ENCODE data around the gene SLC25A24. TPM values are rescaled to one million over a fixed set of nuclear protein-coding genes. Genes with fewer than 3 reads are reported as not detected.
A peak's percentile ranks its signal among the peaks of the same experiment; 100 is the strongest.
"Not testable (repeated sequence)": the region's sequence is repeated elsewhere in the genome, so short reads cannot be mapped to it uniquely, and the experiment has no call there.

Gene SLC25A24
- total RNA-seq, 1 donor from 2014 or later = 34.3 TPM

GRCh38 chr1:108142773-108143394, 57.3 kb downstream of the SLC25A24 start:
- Mint-ChIP-seq H3K9me3 (peaks cover 50% of the 10 kb centered on the region), H3K27me3 (ENCODE audit: low read depth) (no peaks in the 10 kb centered on the region), H3K27ac (peak overlapping the region; percentile 1), H3K36me3 (peaks cover 80% of the 10 kb centered on the region), H3K4me1 (no peaks in the 10 kb centered on the region), H3K4me3 (no peak overlapping the region)
- no peak for TF ChIP-seq CTCF (IDR thresholded peaks at IDR 0.05; ENCODE audit: unreplicated experiment)
- no peak for DNase-seq (ENCODE audit: low spot score in 2 of 2, unreplicated experiment in 2 of 2)

DNA sequence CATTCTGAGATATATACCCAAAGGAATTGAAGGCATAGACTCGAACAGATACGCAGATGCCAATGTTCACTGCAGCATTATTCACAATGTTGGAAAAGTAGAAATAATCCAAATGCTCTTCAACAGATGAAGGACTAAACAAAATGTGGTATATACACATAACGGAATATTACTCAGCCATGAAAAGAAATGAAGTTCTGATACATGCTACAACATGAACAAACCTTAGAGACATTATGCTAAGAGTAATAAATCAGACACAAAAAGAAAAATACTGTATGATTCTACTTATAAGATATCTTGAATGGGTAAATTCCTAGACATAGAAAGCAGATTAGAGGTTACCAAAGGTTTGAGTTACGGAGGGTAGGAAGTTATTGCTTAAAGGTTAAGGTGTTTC, 57.9 kb downstream of the SLC25A24 start:
- Mint-ChIP-seq H3K4me3 (no peak overlapping the region), H3K9me3 (peaks cover 47% of the 10 kb centered on the region), H3K27me3 (ENCODE audit: low read depth) (no peaks in the 10 kb centered on the region), H3K4me1 (no peaks in the 10 kb centered on the region), H3K27ac (no peak overlapping the region), H3K36me3 (peaks cover 75% of the 10 kb centered on the region)
- no peak for TF ChIP-seq CTCF (IDR thresholded peaks at IDR 0.05; ENCODE audit: unreplicated experiment)
- DNase-seq (ENCODE audit: low spot score in 2 of 2, unreplicated experiment in 2 of 2) = no peak

GRCh38 chr1:108141621-108142020, 58.5 kb downstream of the SLC25A24 start:
- Mint-ChIP-seq H3K27me3 (ENCODE audit: low read depth) (no peaks in the 10 kb centered on the region), H3K36me3 (peaks cover 72% of the 10 kb centered on the region), H3K9me3 (peaks cover 41% of the 10 kb centered on the region), H3K27ac (no peak overlapping the region), H3K4me3 (no peak overlapping the region), H3K4me1 (no peaks in the 10 kb centered on the region)
- no peak for DNase-seq (ENCODE audit: low spot score in 2 of 2, unreplicated experiment in 2 of 2)
- TF ChIP-seq CTCF (IDR thresholded peaks at IDR 0.05; ENCODE audit: unreplicated experiment) = no peak

GRCh38 chr1:108140936-108141335, 59.2 kb downstream of the SLC25A24 start:
- H3K27ac Mint-ChIP-seq = no peak overlapping the region
- peaks cover 65% of the 10 kb centered on the region for H3K36me3 Mint-ChIP-seq

GRCh38 chr1:108140177-108140576, 60.0 kb downstream of the SLC25A24 start:
- DNase-seq (ENCODE audit: low spot score in 2 of 2, unreplicated experiment in 2 of 2) = no peak
- no peaks in the 10 kb centered on the region for H3K27me3 Mint-ChIP-seq (ENCODE audit: low read depth)
- H3K36me3 Mint-ChIP-seq = peaks cover 61% of the 10 kb centered on the region
- no peaks in the 10 kb centered on the region for H3K4me1 Mint-ChIP-seq
- no peak overlapping the region for H3K4me3 Mint-ChIP-seq
- H3K9me3 Mint-ChIP-seq = peaks cover 28% of the 10 kb centered on the region
- TF ChIP-seq CTCF (IDR thresholded peaks at IDR 0.05; ENCODE audit: unreplicated experiment) = no peak
- no peak overlapping the region for H3K27ac Mint-ChIP-seq

More at GRCh38 chr1:108140936-108141335, 59.2 kb downstream of the SLC25A24 start:
- no peaks in the 10 kb centered on the region for H3K4me1 Mint-ChIP-seq
- peaks cover 34% of the 10 kb centered on the region for H3K9me3 Mint-ChIP-seq
- no peaks in the 10 kb centered on the region for H3K27me3 Mint-ChIP-seq (ENCODE audit: low read depth)
- no peak for DNase-seq (ENCODE audit: low spot score in 2 of 2, unreplicated experiment in 2 of 2)
- no peak overlapping the region for H3K4me3 Mint-ChIP-seq
- TF ChIP-seq CTCF (IDR thresholded peaks at IDR 0.05; ENCODE audit: unreplicated experiment) = no peak

DNA sequence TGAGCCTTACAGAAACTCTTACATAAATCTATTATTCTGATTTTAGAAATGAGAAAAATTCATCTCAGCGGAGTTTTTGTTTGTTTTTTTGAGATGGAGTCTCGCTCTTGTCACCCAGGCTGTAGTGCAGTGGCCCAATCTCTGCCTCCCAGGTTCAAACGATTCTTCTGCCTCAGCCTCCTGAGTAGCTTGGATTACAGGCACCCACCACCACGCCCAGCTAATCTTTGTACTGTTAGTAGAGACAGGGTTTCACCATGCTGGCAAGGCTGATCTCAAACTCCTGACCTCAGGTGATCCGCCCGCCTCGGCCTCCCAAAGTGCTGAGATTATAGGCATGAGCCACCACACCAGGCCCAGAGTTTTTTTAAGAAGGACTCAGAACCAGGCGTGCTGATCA, 60.6 kb downstream of the SLC25A24 start:
- not testable (repeated sequence) for H3K4me1 Mint-ChIP-seq; H3K27me3 Mint-ChIP-seq (ENCODE audit: low read depth); H3K4me3 Mint-ChIP-seq; H3K27ac Mint-ChIP-seq; DNase-seq (ENCODE audit: low spot score in 2 of 2, unreplicated experiment in 2 of 2)
- peaks cover 25% of the 10 kb centered on the region for H3K9me3 Mint-ChIP-seq
- peaks cover 62% of the 10 kb centered on the region for H3K36me3 Mint-ChIP-seq

DNA sequence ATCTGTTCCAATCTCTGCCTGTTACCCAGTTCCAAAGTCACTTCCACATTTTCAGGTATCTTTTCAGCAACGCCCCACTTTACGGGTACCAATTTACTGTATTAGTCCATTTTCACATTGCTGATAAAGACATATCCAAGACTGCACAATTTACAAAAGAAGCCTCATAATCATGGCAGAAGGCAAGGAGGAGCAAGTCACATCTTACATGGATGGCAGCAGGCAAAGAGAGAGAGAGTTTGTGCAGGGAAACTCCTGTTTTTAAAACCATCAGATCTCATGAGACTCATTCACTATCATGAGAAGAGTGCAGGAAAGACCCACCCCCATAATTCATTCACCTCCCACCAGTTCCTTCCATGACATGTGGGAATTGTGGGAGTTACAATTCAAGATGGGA, 67.0 kb downstream of the SLC25A24 start:
- not testable (repeated sequence) for H3K27ac Mint-ChIP-seq; DNase-seq (ENCODE audit: low spot score in 2 of 2, unreplicated experiment in 2 of 2); H3K27me3 Mint-ChIP-seq (ENCODE audit: low read depth); H3K4me3 Mint-ChIP-seq; H3K4me1 Mint-ChIP-seq
- Mint-ChIP-seq H3K36me3 (peaks cover 39% of the 10 kb centered on the region), H3K9me3 (peaks cover 10% of the 10 kb centered on the region)

DNA sequence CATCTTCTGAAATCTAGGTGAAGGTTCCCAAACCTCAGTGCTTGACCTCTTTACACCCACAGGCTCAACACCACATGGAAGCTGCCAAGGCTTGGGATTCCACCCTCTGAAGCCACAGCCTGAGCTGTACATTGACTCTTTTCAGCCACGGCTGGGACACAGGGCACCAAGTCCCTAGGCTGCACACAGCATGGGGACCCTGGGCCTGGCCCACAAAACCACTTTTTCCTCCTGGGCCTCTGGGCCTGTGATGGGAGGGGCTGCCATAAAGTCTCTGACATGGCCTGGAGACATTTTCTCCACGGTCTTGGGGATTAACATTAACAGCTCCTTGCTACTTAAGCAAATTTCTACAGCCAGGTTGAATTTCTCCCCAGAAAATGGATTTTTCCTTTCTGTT, 67.8 kb downstream of the SLC25A24 start:
- H3K4me1 Mint-ChIP-seq; H3K4me3 Mint-ChIP-seq; DNase-seq (ENCODE audit: low spot score in 2 of 2, unreplicated experiment in 2 of 2); H3K27ac Mint-ChIP-seq; H3K27me3 Mint-ChIP-seq (ENCODE audit: low read depth): not testable (repeated sequence)
- peaks cover 35% of the 10 kb centered on the region for H3K36me3 Mint-ChIP-seq
- peaks cover 10% of the 10 kb centered on the region for H3K9me3 Mint-ChIP-seq

DNA sequence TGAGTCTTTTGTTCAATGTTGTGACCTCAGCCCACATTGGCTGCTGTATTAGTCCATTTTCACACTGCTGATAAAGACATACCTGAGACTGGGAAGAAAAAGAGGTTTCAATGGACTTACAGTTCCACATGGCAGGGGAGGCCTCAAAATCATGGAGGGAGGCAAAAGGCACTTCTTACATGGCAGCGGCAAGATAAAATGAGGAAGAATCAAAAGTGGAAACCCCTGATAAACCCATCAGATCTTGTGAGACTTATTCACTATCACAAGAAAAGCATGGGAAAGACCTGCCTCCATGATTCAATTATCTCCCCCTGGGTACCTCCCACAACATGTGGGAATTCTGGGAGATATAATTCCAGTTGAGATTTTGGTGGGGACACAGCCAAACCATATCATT, 68.9 kb downstream of the SLC25A24 start:
- peaks cover 31% of the 10 kb centered on the region for H3K36me3 Mint-ChIP-seq
- H3K27me3 Mint-ChIP-seq (ENCODE audit: low read depth); DNase-seq (ENCODE audit: low spot score in 2 of 2, unreplicated experiment in 2 of 2); H3K27ac Mint-ChIP-seq; H3K4me3 Mint-ChIP-seq; H3K4me1 Mint-ChIP-seq: not testable (repeated sequence)
- peaks cover 10% of the 10 kb centered on the region for H3K9me3 Mint-ChIP-seq

Data from mesothelial cell of epicardium (in vitro differentiated cells).